ENCODE data around the gene DIS3L2. TPM values are rescaled to one million over a fixed set of nuclear protein-coding genes. Genes with fewer than 3 reads are reported as not detected.
"Not testable (repeated sequence)": the region's sequence is repeated elsewhere in the genome, so short reads cannot be mapped to it uniquely, and the experiment has no call there.

DIS3L2 gene
- total RNA-seq, 1 donor from 2014 or later: 34.3 TPM

- no peak for DNase-seq (ENCODE audit: extremely low spot score, unreplicated experiment)
- no peak overlapping the region for H3K4me3 Mint-ChIP-seq (ENCODE audit: unreplicated experiment)
- no peaks in the 10 kb centered on the region for H3K36me3 Mint-ChIP-seq (ENCODE audit: unreplicated experiment)
- H3K27me3 Mint-ChIP-seq (ENCODE audit: unreplicated experiment): peaks cover 2% of the 10 kb centered on the region
- no peak for TF ChIP-seq CTCF (IDR thresholded peaks at IDR 0.05)
- no peaks in the 10 kb centered on the region for H3K9me3 Mint-ChIP-seq (ENCODE audit: unreplicated experiment)
- H3K4me1 Mint-ChIP-seq (ENCODE audit: unreplicated experiment): peaks cover 6% of the 10 kb centered on the region
- H3K27ac Mint-ChIP-seq (ENCODE audit: unreplicated experiment): no peak overlapping the region
Measured at GRCh38 chr2:232377841-232378734, 416.6 kb downstream of the DIS3L2 start.

DNA sequence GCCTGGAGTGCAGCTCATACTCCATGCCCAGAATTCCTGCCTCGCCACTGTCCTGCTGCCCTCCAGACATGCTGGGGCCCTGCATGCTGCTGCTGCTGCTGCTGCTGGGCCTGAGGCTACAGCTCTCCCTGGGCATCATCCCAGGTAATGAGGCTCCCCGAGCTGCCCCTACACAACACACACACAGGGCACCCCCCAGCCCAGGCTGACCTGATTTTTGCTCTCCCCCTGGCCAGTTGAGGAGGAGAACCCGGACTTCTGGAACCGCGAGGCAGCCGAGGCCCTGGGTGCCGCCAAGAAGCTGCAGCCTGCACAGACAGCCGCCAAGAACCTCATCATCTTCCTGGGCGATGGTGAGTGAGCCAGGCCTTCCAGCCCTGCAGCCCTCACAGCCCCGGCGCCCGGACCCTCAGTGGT, 417.2 kb downstream of the DIS3L2 start, which contains the start of gene ALPP:
Gene ALPP, plus strand, starts transcription at position 17 of the 417 bp plus-strand sequence. Its CDS starts 52 bp downstream, at position 69.
- not testable (repeated sequence) for H3K9me3 Mint-ChIP-seq (ENCODE audit: unreplicated experiment)

DNA sequence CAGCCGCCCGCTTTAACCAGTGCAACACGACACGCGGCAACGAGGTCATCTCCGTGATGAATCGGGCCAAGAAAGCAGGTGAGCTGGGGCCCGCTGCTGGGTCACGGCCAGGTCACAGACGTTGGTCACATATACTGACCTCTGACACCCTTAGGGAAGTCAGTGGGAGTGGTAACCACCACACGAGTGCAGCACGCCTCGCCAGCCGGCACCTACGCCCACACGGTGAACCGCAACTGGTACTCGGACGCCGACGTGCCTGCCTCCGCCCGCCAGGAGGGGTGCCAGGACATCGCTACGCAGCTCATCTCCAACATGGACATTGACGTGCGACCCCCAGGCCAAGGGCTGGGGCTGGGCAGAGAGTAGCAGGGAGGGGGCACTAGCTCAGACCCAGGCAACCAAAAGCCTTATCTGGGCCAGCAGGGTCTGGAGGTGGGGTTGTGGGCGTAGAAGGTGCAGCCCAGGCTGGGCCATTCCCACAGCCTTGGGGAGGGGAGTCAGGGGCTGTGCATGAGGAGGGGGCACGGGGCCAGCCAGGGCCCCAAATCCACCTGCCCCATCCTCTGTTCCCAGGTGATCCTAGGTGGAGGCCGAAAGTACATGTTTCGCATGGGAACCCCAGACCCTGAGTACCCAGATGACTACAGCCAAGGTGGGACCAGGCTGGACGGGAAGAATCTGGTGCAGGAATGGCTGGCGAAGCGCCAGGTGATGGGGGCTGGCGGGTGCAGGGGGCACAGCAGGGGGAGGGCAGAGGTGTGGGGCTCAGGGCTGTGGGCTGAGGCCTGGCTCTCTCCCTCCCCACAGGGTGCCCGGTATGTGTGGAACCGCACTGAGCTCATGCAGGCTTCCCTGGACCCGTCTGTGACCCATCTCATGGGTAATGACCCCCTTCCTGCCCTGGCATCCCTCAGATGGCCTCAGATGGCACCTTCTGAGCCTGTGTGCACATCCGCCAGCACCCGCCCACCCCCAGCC, 418.4 kb downstream of the DIS3L2 start:
- not testable (repeated sequence) for H3K27ac Mint-ChIP-seq (ENCODE audit: unreplicated experiment); H3K27me3 Mint-ChIP-seq (ENCODE audit: unreplicated experiment); H3K4me3 Mint-ChIP-seq (ENCODE audit: unreplicated experiment); DNase-seq (ENCODE audit: extremely low spot score, unreplicated experiment); H3K9me3 Mint-ChIP-seq (ENCODE audit: unreplicated experiment); H3K36me3 Mint-ChIP-seq (ENCODE audit: unreplicated experiment)
- peaks cover 13% of the 10 kb centered on the region for H3K4me1 Mint-ChIP-seq (ENCODE audit: unreplicated experiment)

More for the DNA sequence above, 417.2 kb downstream of the DIS3L2 start, which contains the start of gene ALPP:
- not testable (repeated sequence) for H3K36me3 Mint-ChIP-seq (ENCODE audit: unreplicated experiment); H3K4me3 Mint-ChIP-seq (ENCODE audit: unreplicated experiment); H3K27me3 Mint-ChIP-seq (ENCODE audit: unreplicated experiment); DNase-seq (ENCODE audit: extremely low spot score, unreplicated experiment); H3K27ac Mint-ChIP-seq (ENCODE audit: unreplicated experiment); H3K4me1 Mint-ChIP-seq (ENCODE audit: unreplicated experiment)

- H3K27ac Mint-ChIP-seq (ENCODE audit: unreplicated experiment); H3K36me3 Mint-ChIP-seq (ENCODE audit: unreplicated experiment); H3K27me3 Mint-ChIP-seq (ENCODE audit: unreplicated experiment); DNase-seq (ENCODE audit: extremely low spot score, unreplicated experiment); H3K4me3 Mint-ChIP-seq (ENCODE audit: unreplicated experiment); H3K9me3 Mint-ChIP-seq (ENCODE audit: unreplicated experiment): not testable (repeated sequence)
- peaks cover 28% of the 10 kb centered on the region for H3K4me1 Mint-ChIP-seq (ENCODE audit: unreplicated experiment)
Measured at GRCh38 chr2:232381204-232382031, 419.9 kb downstream of the DIS3L2 start.

- Mint-ChIP-seq H3K9me3 (ENCODE audit: unreplicated experiment) (no peaks in the 10 kb centered on the region), H3K27me3 (ENCODE audit: unreplicated experiment) (no peaks in the 10 kb centered on the region), H3K4me3 (ENCODE audit: unreplicated experiment) (no peak overlapping the region), H3K4me1 (ENCODE audit: unreplicated experiment) (peaks cover 32% of the 10 kb centered on the region), H3K36me3 (ENCODE audit: unreplicated experiment) (no peaks in the 10 kb centered on the region), H3K27ac (ENCODE audit: unreplicated experiment) (no peak overlapping the region)
- DNase-seq (ENCODE audit: extremely low spot score, unreplicated experiment): no peak
- TF ChIP-seq CTCF (IDR thresholded peaks at IDR 0.05): no peak
Measured at GRCh38 chr2:232382331-232383225, 421.1 kb downstream of the DIS3L2 start.
